HepG2 (cell line): ENCODE measurements around the gene CDC6. TPM values are rescaled to one million over a fixed set of nuclear protein-coding genes. Genes with fewer than 3 reads are reported as not detected.

Source experiments
- CCDC6 ChIP-seq: sonication (generic); formaldehyde crosslinking; IDR thresholded peaks from 2 replicates; pipeline ENCODE4 v1.8.1; 2022; ENCODE audit warnings: mild to moderate bottlenecking, missing genetic modification reagents, moderate library complexity
- FOXA3 ChIP-seq: IDR thresholded peaks from 2 replicates; pipeline ENCODE4 v1.6.1; 2016; ENCODE audit warnings: missing genetic modification reagents, missing compliant biosample characterization
- HNRNPUL1 ChIP-seq: fragments of 200-400 bp; formaldehyde crosslinking; IDR thresholded peaks from 2 replicates; pipeline ENCODE4 v1.6.1; 2017; ENCODE audit warnings: low read depth, mild to moderate bottlenecking, low read length, moderate library complexity
- HOMEZ ChIP-seq: IDR thresholded peaks from 2 replicates; pipeline ENCODE4 v1.6.1; 2016; ENCODE audit warnings: low read depth
- KDM1A ChIP-seq: IDR thresholded peaks from 2 replicates; pipeline ENCODE4 v1.6.1; 2016; ENCODE audit warnings: missing compliant biosample characterization
- TOE1 ChIP-seq: sonication (generic); formaldehyde crosslinking; IDR thresholded peaks from 2 replicates; pipeline ENCODE4 v1.4.0; 2020; ENCODE audit warnings: mild to moderate bottlenecking, missing genetic modification reagents
- ZNF780A ChIP-seq: sonication (generic); formaldehyde crosslinking; IDR thresholded peaks from 2 replicates; pipeline ENCODE4 v1.8.0; 2022; ENCODE audit warnings: mild to moderate bottlenecking, missing genetic modification reagents, moderate library complexity
- ZNF782 ChIP-seq: sonication (generic); formaldehyde crosslinking; IDR thresholded peaks from 2 replicates; pipeline ENCODE4 v1.4.0; 2020; ENCODE audit warnings: missing genetic modification reagents, mild to moderate bottlenecking, borderline replicate concordance
- polyA plus RNA-seq, 8 experiments: library from polyadenylated mRNA; depleted of rRNA in 3 of 8; stranded (reverse) in 7 of 8; unstranded in 1 of 8; fragments of >200 nt; fragmentation: Illumina TruSeq in 4 of 8; extraction: Trizol in 4 of 8; gene quantifications; 2 replicates each; pipeline versions ENCODE4 v1.2.1 to v1.2.3, GENCODE V29; 2011 to 2016; ENCODE audit warnings: low read depth in 4 of 8, missing spikeins in 1 of 8, mixed read lengths in 1 of 8; ENCODE audit not compliant: insufficient read depth in 1 of 8
- total RNA-seq, 5 experiments: library from RNA; depleted of rRNA; stranded (reverse); fragments of >200 nt; fragmentation: Illumina TruSeq; extraction: Trizol; gene quantifications; 2 replicates each; pipeline ENCODE4 v1.2.3, GENCODE V29; 2016; ENCODE audit warnings: low read depth in 1 of 5
- TF ChIP-seq, protein P1 (sequence below): sonication (generic); formaldehyde crosslinking; IDR thresholded peaks from 2 replicates; pipeline ENCODE4 v1.4.0; 2020; ENCODE audit warnings: mild to moderate bottlenecking, low read depth, missing genetic modification reagents
- TF ChIP-seq, protein P2 (sequence below): sonication (generic); formaldehyde crosslinking; conservative IDR thresholded peaks from 2 replicates; pipeline ENCODE4 v1.8.0; 2022; ENCODE audit warnings: mild to moderate bottlenecking, moderate library complexity, missing genetic modification reagents
- TF ChIP-seq, protein P3 (sequence below): sonication (generic); formaldehyde crosslinking; IDR thresholded peaks from 2 replicates; pipeline ENCODE4 v1.8.0; 2022; ENCODE audit warnings: mild to moderate bottlenecking, missing genetic modification reagents, moderate library complexity

CDC6 gene
- total and polyA plus RNA-seq, 2 of the 13 experiments (the other 11 are each of a cell fraction or from before 2014, with no cell fraction given): 17.4 to 114 TPM

GRCh38 chr17:40344421-40345160 is 56.9 kb downstream of the CDC6 start (continued):
- TF ChIP-seq, protein P1, sequence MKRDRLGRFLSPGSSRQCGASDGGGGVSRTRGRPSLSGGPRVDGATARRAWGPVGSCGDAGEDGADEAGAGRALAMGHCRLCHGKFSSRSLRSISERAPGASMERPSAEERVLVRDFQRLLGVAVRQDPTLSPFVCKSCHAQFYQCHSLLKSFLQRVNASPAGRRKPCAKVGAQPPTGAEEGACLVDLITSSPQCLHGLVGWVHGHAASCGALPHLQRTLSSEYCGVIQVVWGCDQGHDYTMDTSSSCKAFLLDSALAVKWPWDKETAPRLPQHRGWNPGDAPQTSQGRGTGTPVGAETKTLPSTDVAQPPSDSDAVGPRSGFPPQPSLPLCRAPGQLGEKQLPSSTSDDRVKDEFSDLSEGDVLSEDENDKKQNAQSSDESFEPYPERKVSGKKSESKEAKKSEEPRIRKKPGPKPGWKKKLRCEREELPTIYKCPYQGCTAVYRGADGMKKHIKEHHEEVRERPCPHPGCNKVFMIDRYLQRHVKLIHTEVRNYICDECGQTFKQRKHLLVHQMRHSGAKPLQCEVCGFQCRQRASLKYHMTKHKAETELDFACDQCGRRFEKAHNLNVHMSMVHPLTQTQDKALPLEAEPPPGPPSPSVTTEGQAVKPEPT (CRISPR knock-in tag): peak; percentile 53; the same call in 1 of the 2 replicates
- TF ChIP-seq CCDC6 (CRISPR knock-in tag): 0 out of 2 replicates have a peak, but pooled peaks have one; percentile 15
- TF ChIP-seq KDM1A (CRISPR knock-in tag): no peak
- TF ChIP-seq, protein P2, sequence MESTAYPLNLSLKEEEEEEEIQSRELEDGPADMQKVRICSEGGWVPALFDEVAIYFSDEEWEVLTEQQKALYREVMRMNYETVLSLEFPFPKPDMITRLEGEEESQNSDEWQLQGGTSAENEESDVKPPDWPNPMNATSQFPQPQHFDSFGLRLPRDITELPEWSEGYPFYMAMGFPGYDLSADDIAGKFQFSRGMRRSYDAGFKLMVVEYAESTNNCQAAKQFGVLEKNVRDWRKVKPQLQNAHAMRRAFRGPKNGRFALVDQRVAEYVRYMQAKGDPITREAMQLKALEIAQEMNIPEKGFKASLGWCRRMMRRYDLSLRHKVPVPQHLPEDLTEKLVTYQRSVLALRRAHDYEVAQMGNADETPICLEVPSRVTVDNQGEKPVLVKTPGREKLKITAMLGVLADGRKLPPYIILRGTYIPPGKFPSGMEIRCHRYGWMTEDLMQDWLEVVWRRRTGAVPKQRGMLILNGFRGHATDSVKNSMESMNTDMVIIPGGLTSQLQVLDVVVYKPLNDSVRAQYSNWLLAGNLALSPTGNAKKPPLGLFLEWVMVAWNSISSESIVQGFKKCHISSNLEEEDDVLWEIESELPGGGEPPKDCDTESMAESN (CRISPR knock-in tag): peak; percentile 60
- no peak for TF ChIP-seq TOE1 (CRISPR knock-in tag)
- TF ChIP-seq, protein P3, sequence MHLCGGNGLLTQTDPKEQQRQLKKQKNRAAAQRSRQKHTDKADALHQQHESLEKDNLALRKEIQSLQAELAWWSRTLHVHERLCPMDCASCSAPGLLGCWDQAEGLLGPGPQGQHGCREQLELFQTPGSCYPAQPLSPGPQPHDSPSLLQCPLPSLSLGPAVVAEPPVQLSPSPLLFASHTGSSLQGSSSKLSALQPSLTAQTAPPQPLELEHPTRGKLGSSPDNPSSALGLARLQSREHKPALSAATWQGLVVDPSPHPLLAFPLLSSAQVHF (CRISPR knock-in tag): no peak
- 0 out of 2 replicates have a peak, but pooled peaks have one; percentile 12 for TF ChIP-seq ZNF782
- TF ChIP-seq FOXA3: peak; percentile 26; the same call in 1 of the 2 replicates
- no peak for TF ChIP-seq HOMEZ (CRISPR knock-in tag)
- TF ChIP-seq HNRNPUL1: no peak
- TF ChIP-seq ZNF780A (CRISPR knock-in tag): no peak
- TF ChIP-seq, all 625 proteins: peak for 34
